ENCODE data around the gene FCN3. TPM values are rescaled to one million over a fixed set of nuclear protein-coding genes. Genes with fewer than 3 reads are reported as not detected.
"Not testable (repeated sequence)": the region's sequence is repeated elsewhere in the genome, so short reads cannot be mapped to it uniquely, and the experiment has no call there.

The FCN3 gene
- total RNA-seq, 2 donors from 2014 or later, result not detected

- not testable (repeated sequence) for H3K27me3 Mint-ChIP-seq (ENCODE audit: low read depth); H3K27ac Mint-ChIP-seq
Observed at GRCh38 chr1:27405598-27406361, 31.2 kb upstream of the FCN3 start.

GRCh38 chr1:27405074-27405473 lies 30.4 kb upstream of the FCN3 start:
- Mint-ChIP-seq H3K36me3 (ENCODE audit: insufficient read depth in 2 of 2) (peaks cover 5 to 8% of the 10 kb centered on the region in 2 donors), H3K4me3 (no peak overlapping the region), H3K9me3 (no peaks in the 10 kb centered on the region), H3K27me3 (ENCODE audit: low read depth) (no peaks in the 10 kb centered on the region), H3K4me1 (ENCODE audit: low read depth) (peaks cover 16% of the 10 kb centered on the region), H3K27ac (no peak overlapping the region)
- DNase-seq, result no peak
- no peak for ATAC-seq (replicated peaks in 1 of 2)

More at GRCh38 chr1:27405598-27406361, 31.2 kb upstream of the FCN3 start:
- H3K4me1 Mint-ChIP-seq (ENCODE audit: low read depth), result peaks cover 16% of the 10 kb centered on the region
- not testable (repeated sequence) for H3K36me3 Mint-ChIP-seq (ENCODE audit: insufficient read depth in 2 of 2); DNase-seq; H3K4me3 Mint-ChIP-seq; H3K9me3 Mint-ChIP-seq; ATAC-seq (replicated peaks in 1 of 2)

GRCh38 chr1:27403931-27404330 lies 29.3 kb upstream of the FCN3 start:
- no peaks in the 10 kb centered on the region for H3K9me3 Mint-ChIP-seq
- H3K27ac Mint-ChIP-seq, result peak overlapping the region; percentile 66
- peak overlapping the region; percentile 37 to 56 for H3K4me3 Mint-ChIP-seq
- ATAC-seq (replicated peaks in 1 of 2) (no peak), DNase-seq (no peak)
- peaks cover 4 to 5% of the 10 kb centered on the region in 2 donors for H3K36me3 Mint-ChIP-seq (ENCODE audit: insufficient read depth in 2 of 2)
- peaks cover 16% of the 10 kb centered on the region for H3K4me1 Mint-ChIP-seq (ENCODE audit: low read depth)
- no peaks in the 10 kb centered on the region for H3K27me3 Mint-ChIP-seq (ENCODE audit: low read depth)

GRCh38 chr1:27403065-27403726 lies 28.6 kb upstream of the FCN3 start:
- Mint-ChIP-seq H3K4me1 (ENCODE audit: low read depth) (peaks cover 16% of the 10 kb centered on the region), H3K27ac (peak overlapping the region; percentile 63), H3K36me3 (ENCODE audit: insufficient read depth in 2 of 2) (peaks cover 0 to 5% of the 10 kb centered on the region in 2 donors), H3K27me3 (ENCODE audit: low read depth) (no peaks in the 10 kb centered on the region), H3K9me3 (no peaks in the 10 kb centered on the region), H3K4me3 (peak overlapping the region; percentile 56 to 60)
- peak; percentile 47 to 57 for DNase-seq
- peak; percentile 73 to 77 for ATAC-seq (replicated peaks in 1 of 2)

- no peaks in the 10 kb centered on the region for H3K27me3 Mint-ChIP-seq (ENCODE audit: low read depth)
- ATAC-seq (replicated peaks in 1 of 2), result no peak
- no peak overlapping the region for H3K4me3 Mint-ChIP-seq
- peaks cover 0 to 1% of the 10 kb centered on the region in 2 donors for H3K36me3 Mint-ChIP-seq (ENCODE audit: insufficient read depth in 2 of 2)
- H3K4me1 Mint-ChIP-seq (ENCODE audit: low read depth), result peaks cover 16% of the 10 kb centered on the region
- peak overlapping the region; percentile 63 for H3K27ac Mint-ChIP-seq
- H3K9me3 Mint-ChIP-seq, result no peaks in the 10 kb centered on the region
- DNase-seq, result peak in 1 of 2 donors; percentile 29
Observed at GRCh38 chr1:27402349-27402754, 27.7 kb upstream of the FCN3 start.

GRCh38 chr1:27400963-27401341 lies 26.3 kb upstream of the FCN3 start:
- no peak for DNase-seq
- Mint-ChIP-seq H3K4me3 (no peak overlapping the region), H3K9me3 (no peaks in the 10 kb centered on the region), H3K4me1 (ENCODE audit: low read depth) (peaks cover 16% of the 10 kb centered on the region), H3K36me3 (ENCODE audit: insufficient read depth in 2 of 2) (no peaks in the 10 kb centered on the region), H3K27me3 (ENCODE audit: low read depth) (no peaks in the 10 kb centered on the region), H3K27ac (no peak overlapping the region)
- ATAC-seq (replicated peaks in 1 of 2), result no peak

- no peaks in the 10 kb centered on the region for H3K36me3 Mint-ChIP-seq (ENCODE audit: insufficient read depth in 2 of 2)
- no peak overlapping the region for H3K4me3 Mint-ChIP-seq
- H3K4me1 Mint-ChIP-seq (ENCODE audit: low read depth), result peaks cover 19% of the 10 kb centered on the region
- DNase-seq (no peak), ATAC-seq (replicated peaks in 1 of 2) (no peak)
- no peak overlapping the region for H3K27ac Mint-ChIP-seq
- no peaks in the 10 kb centered on the region for H3K9me3 Mint-ChIP-seq
- H3K27me3 Mint-ChIP-seq (ENCODE audit: low read depth), result no peaks in the 10 kb centered on the region
Observed at GRCh38 chr1:27400082-27400962, 25.7 kb upstream of the FCN3 start.

- Mint-ChIP-seq H3K36me3 (ENCODE audit: insufficient read depth in 2 of 2) (no peaks in the 10 kb centered on the region), H3K9me3 (no peaks in the 10 kb centered on the region), H3K4me1 (ENCODE audit: low read depth) (peaks cover 27% of the 10 kb centered on the region), H3K4me3 (no peak overlapping the region), H3K27me3 (ENCODE audit: low read depth) (no peaks in the 10 kb centered on the region), H3K27ac (no peak overlapping the region)
- DNase-seq (no peak), ATAC-seq (replicated peaks in 1 of 2) (no peak)
Observed at GRCh38 chr1:27399251-27400025, 24.8 kb upstream of the FCN3 start.

GRCh38 chr1:27398405-27399149 lies 24.0 kb upstream of the FCN3 start:
- no peak overlapping the region for H3K4me3 Mint-ChIP-seq
- DNase-seq (no peak), ATAC-seq (replicated peaks in 1 of 2) (no peak)
- no peak overlapping the region for H3K27ac Mint-ChIP-seq
- no peaks in the 10 kb centered on the region for H3K27me3 Mint-ChIP-seq (ENCODE audit: low read depth)
- H3K9me3 Mint-ChIP-seq, result no peaks in the 10 kb centered on the region
- no peaks in the 10 kb centered on the region for H3K36me3 Mint-ChIP-seq (ENCODE audit: insufficient read depth in 2 of 2)
- peaks cover 18% of the 10 kb centered on the region for H3K4me1 Mint-ChIP-seq (ENCODE audit: low read depth)

- Mint-ChIP-seq H3K4me3 (no peak overlapping the region), H3K4me1 (ENCODE audit: low read depth) (peaks cover 16% of the 10 kb centered on the region), H3K36me3 (ENCODE audit: insufficient read depth in 2 of 2) (no peaks in the 10 kb centered on the region), H3K9me3 (no peaks in the 10 kb centered on the region), H3K27ac (no peak overlapping the region), H3K27me3 (ENCODE audit: low read depth) (no peaks in the 10 kb centered on the region)
- no peak for DNase-seq
- ATAC-seq (replicated peaks in 1 of 2), result no peak
Observed at GRCh38 chr1:27397749-27398148, 23.1 kb upstream of the FCN3 start.

GRCh38 chr1:27397110-27397509 lies 22.5 kb upstream of the FCN3 start:
- H3K9me3 Mint-ChIP-seq, result no peaks in the 10 kb centered on the region
- no peaks in the 10 kb centered on the region for H3K36me3 Mint-ChIP-seq (ENCODE audit: insufficient read depth in 2 of 2)
- H3K27me3 Mint-ChIP-seq (ENCODE audit: low read depth), result no peaks in the 10 kb centered on the region
- no peak for ATAC-seq (replicated peaks in 1 of 2)
- no peak for DNase-seq
- H3K4me3 Mint-ChIP-seq, result no peak overlapping the region
- H3K4me1 Mint-ChIP-seq (ENCODE audit: low read depth), result peaks cover 21% of the 10 kb centered on the region
- no peak overlapping the region for H3K27ac Mint-ChIP-seq

Data from activated T-cell treated with anti-CD3 and anti-CD28 coated beads, Interleukin-2, amount 50 U/mL, for 72 hours (primary cell).